GM19238 (cell line): Measurements from ENCODE around the gene PIGN.

Source experiments
- DNase-seq: peaks from one replicate; pipeline ENCODE4 v3.0.0; 2011; ENCODE audit warnings: low spot score; ENCODE audit not compliant: insufficient read length

Gene PIGN

GRCh38 chr18:62119884-62120283 lies 67.0 kb downstream of the PIGN start:
- DNase-seq = no peak

- no peak for DNase-seq
Measured at GRCh38 chr18:62118328-62118727, 68.5 kb downstream of the PIGN start.

GRCh38 chr18:62109676-62110075 lies 77.2 kb downstream of the PIGN start:
- no peak for DNase-seq

- no peak for DNase-seq
Measured at GRCh38 chr18:62107881-62108280, 79.0 kb downstream of the PIGN start.

- no peak for DNase-seq
Measured at GRCh38 chr18:62106271-62106670, 80.6 kb downstream of the PIGN start.

- DNase-seq = no peak
Measured at GRCh38 chr18:62105376-62105775, 81.5 kb downstream of the PIGN start.

GRCh38 chr18:62102221-62102620 lies 84.6 kb downstream of the PIGN start:
- DNase-seq = no peak

- DNase-seq = no peak
Measured at GRCh38 chr18:62101321-62101721, 85.5 kb downstream of the PIGN start.

GRCh38 chr18:62098960-62099359 lies 87.9 kb downstream of the PIGN start:
- DNase-seq = no peak

GRCh38 chr18:62097698-62098097 lies 89.2 kb downstream of the PIGN start:
- no peak for DNase-seq

- no peak for DNase-seq
Measured at GRCh38 chr18:62091487-62092120, 95.3 kb downstream of the PIGN start.

GRCh38 chr18:62089174-62089573 lies 97.7 kb downstream of the PIGN start:
- no peak for DNase-seq

- DNase-seq = no peak
Measured at GRCh38 chr18:62088156-62088555, 98.7 kb downstream of the PIGN start.

GRCh38 chr18:62085756-62086155 lies 101.1 kb downstream of the PIGN start:
- no peak for DNase-seq

GRCh38 chr18:62081761-62082294 lies 105.0 kb downstream of the PIGN start:
- no peak for DNase-seq

- DNase-seq = no peak
Measured at GRCh38 chr18:62081248-62081647, 105.6 kb downstream of the PIGN start.

GRCh38 chr18:62080172-62080900 lies 106.5 kb downstream of the PIGN start:
- DNase-seq = no peak

- DNase-seq = no peak
Measured at GRCh38 chr18:62073461-62074281, 113.2 kb downstream of the PIGN start.

- DNase-seq = no peak
Measured at GRCh38 chr18:62072370-62072769, 114.5 kb downstream of the PIGN start.

GRCh38 chr18:62071071-62071470 lies 115.8 kb downstream of the PIGN start:
- DNase-seq = no peak

- DNase-seq = no peak
Measured at GRCh38 chr18:62070302-62070701, 116.6 kb downstream of the PIGN start.

GRCh38 chr18:62069556-62069955 lies 117.3 kb downstream of the PIGN start:
- no peak for DNase-seq
